ENCODE data around the gene RAD51D. TPM values are rescaled to one million over a fixed set of nuclear protein-coding genes. Genes with fewer than 3 reads are reported as not detected.
"Not testable (repeated sequence)": the region's sequence is repeated elsewhere in the genome, so short reads cannot be mapped to it uniquely, and the experiment has no call there.

The RAD51D gene
- total RNA-seq, 1 experiment from 2014 or later = 17.1 TPM

GRCh38 chr17:35152421-35153140, 32.9 kb upstream of the RAD51D start:
- DNase-seq = no peak
- TF ChIP-seq, protein P1, sequence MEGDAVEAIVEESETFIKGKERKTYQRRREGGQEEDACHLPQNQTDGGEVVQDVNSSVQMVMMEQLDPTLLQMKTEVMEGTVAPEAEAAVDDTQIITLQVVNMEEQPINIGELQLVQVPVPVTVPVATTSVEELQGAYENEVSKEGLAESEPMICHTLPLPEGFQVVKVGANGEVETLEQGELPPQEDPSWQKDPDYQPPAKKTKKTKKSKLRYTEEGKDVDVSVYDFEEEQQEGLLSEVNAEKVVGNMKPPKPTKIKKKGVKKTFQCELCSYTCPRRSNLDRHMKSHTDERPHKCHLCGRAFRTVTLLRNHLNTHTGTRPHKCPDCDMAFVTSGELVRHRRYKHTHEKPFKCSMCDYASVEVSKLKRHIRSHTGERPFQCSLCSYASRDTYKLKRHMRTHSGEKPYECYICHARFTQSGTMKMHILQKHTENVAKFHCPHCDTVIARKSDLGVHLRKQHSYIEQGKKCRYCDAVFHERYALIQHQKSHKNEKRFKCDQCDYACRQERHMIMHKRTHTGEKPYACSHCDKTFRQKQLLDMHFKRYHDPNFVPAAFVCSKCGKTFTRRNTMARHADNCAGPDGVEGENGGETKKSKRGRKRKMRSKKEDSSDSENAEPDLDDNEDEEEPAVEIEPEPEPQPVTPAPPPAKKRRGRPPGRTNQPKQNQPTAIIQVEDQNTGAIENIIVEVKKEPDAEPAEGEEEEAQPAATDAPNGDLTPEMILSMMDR (IDR thresholded peaks at IDR 0.05; ENCODE audit: unreplicated experiment) = no peak
- Mint-ChIP-seq H3K36me3 (ENCODE audit: insufficient read depth, unreplicated experiment) (no peaks in the 10 kb centered on the region), H3K9me3 (ENCODE audit: low read depth, unreplicated experiment) (no peaks in the 10 kb centered on the region), H3K4me3 (ENCODE audit: low read depth, unreplicated experiment) (no peak overlapping the region), H3K27me3 (ENCODE audit: unreplicated experiment) (peaks cover 56% of the 10 kb centered on the region), H3K27ac (ENCODE audit: unreplicated experiment) (no peak overlapping the region), H3K4me1 (ENCODE audit: low read depth, unreplicated experiment) (no peaks in the 10 kb centered on the region)
- intact Hi-C loops (cut with micrococcal nuclease; ENCODE audit: unreplicated experiment) = no loop called here
- CTCF ChIA-PET = interaction anchor here (0.6 to 1.2 kb wide), 2 partner anchors 8 kb away, joined by 3 to 5 read pairs; no protein-coding TSS in a partner anchor
- BruUV-seq (replicated peaks) = no TSS peak

DNA sequence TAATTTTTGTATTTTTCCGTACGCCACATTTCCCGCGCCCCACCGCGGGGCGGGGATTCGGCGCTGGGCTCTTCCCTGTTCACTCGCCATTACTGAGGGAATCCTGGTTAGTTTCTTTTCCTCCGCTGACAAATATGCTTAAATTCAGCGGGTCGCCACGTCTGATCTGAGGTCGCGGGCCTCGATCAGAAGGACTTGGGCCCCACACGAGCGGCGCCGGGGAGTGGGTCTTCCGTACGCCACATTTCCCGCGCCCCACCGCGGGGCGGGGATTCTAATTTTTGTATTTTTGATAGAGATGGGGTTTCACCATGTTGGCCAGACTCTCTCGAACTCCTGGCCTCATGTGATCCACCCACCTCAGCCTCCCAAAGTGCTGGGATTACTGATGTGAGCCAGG, 31.4 kb upstream of the RAD51D start:
- H3K4me3 Mint-ChIP-seq (ENCODE audit: low read depth, unreplicated experiment); BruUV-seq (replicated peaks); DNase-seq; H3K4me1 Mint-ChIP-seq (ENCODE audit: low read depth, unreplicated experiment); intact Hi-C loops (cut with micrococcal nuclease; ENCODE audit: unreplicated experiment); H3K27ac Mint-ChIP-seq (ENCODE audit: unreplicated experiment); H3K9me3 Mint-ChIP-seq (ENCODE audit: low read depth, unreplicated experiment); CTCF ChIA-PET; H3K36me3 Mint-ChIP-seq (ENCODE audit: insufficient read depth, unreplicated experiment): not testable (repeated sequence)
- H3K27me3 Mint-ChIP-seq (ENCODE audit: unreplicated experiment) = peaks cover 63% of the 10 kb centered on the region

DNA sequence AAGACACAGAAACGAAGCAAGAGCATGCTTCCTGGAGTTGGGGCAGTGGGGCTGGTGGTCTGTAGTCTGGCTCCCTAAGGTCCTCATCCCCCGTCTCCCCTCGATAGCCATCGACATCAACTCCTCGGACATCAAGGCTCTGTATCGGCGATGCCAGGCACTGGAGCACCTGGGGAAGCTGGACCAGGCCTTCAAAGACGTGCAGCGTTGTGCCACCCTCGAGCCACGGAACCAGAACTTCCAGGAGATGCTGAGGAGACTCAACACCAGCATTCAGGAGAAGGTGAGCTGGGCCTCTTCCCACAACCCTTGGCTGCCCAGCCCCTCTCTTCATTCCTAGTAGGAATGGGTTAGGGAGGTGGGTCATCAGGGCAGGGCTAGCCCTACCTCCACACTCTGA, 30.3 kb upstream of the RAD51D start:
- CTCF ChIA-PET = no interaction called here
- DNase-seq = no peak
- no peaks in the 10 kb centered on the region for H3K4me1 Mint-ChIP-seq (ENCODE audit: low read depth, unreplicated experiment)
- H3K27me3 Mint-ChIP-seq (ENCODE audit: unreplicated experiment) = peaks cover 54% of the 10 kb centered on the region
- H3K36me3 Mint-ChIP-seq (ENCODE audit: insufficient read depth, unreplicated experiment) = no peaks in the 10 kb centered on the region
- TF ChIP-seq, protein P1 (IDR thresholded peaks at IDR 0.05; ENCODE audit: unreplicated experiment) = no peak
- no peak overlapping the region for H3K4me3 Mint-ChIP-seq (ENCODE audit: low read depth, unreplicated experiment)
- no peak overlapping the region for H3K27ac Mint-ChIP-seq (ENCODE audit: unreplicated experiment)
- H3K9me3 Mint-ChIP-seq (ENCODE audit: low read depth, unreplicated experiment) = no peaks in the 10 kb centered on the region
- intact Hi-C loops (cut with micrococcal nuclease; ENCODE audit: unreplicated experiment) = no loop called here
- no TSS peak for BruUV-seq (replicated peaks)

- H3K27me3 Mint-ChIP-seq (ENCODE audit: unreplicated experiment) = peaks cover 61% of the 10 kb centered on the region
- no peak overlapping the region for H3K27ac Mint-ChIP-seq (ENCODE audit: unreplicated experiment)
- no peaks in the 10 kb centered on the region for H3K9me3 Mint-ChIP-seq (ENCODE audit: low read depth, unreplicated experiment)
- BruUV-seq (replicated peaks) = no TSS peak
- H3K4me1 Mint-ChIP-seq (ENCODE audit: low read depth, unreplicated experiment) = no peaks in the 10 kb centered on the region
- intact Hi-C loops (cut with micrococcal nuclease; ENCODE audit: unreplicated experiment) = no loop called here
- no peak for DNase-seq
- CTCF ChIA-PET = no interaction called here
- no peak overlapping the region for H3K4me3 Mint-ChIP-seq (ENCODE audit: low read depth, unreplicated experiment)
- peaks cover 5% of the 10 kb centered on the region for H3K36me3 Mint-ChIP-seq (ENCODE audit: insufficient read depth, unreplicated experiment)
- TF ChIP-seq, protein P1 (IDR thresholded peaks at IDR 0.05; ENCODE audit: unreplicated experiment) = no peak
These were observed 28.5 kb upstream of the RAD51D start for GRCh38 chr17:35148144-35148543.

DNA sequence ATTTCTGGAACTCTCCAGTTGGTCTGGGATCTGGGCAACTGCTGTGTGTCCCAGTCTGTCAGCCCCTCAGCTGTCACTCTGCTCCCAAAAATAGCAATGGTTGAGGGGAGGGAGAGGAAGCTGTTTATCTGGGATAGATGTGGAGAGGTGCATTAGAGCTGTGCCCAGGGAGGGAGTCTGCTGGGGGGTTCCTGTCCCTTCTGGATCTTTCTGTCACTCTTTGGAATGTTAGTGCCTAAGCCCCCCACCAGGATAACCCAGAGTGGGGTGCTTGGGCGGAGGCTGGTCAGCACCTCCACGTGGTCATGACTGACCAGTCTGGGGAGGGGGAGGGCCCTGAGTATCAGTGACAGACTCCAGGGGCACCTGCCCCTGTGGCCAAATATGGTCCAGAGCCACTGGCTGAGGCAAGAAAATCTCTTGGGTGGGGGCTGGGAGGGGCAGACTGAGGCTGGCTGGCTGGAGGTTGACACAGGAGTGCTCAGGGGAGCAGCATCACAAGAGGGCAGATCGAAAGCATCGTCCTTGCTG, 27.8 kb upstream of the RAD51D start, which contains the start of gene UNC45B:
TSS of gene UNC45B (plus strand) at position 443 of the 531 bp plus-strand sequence. CDS start 447 bp downstream, outside the sequence.
- CTCF ChIA-PET = no interaction called here
- Mint-ChIP-seq H3K36me3 (ENCODE audit: insufficient read depth, unreplicated experiment) (peaks cover 7% of the 10 kb centered on the region), H3K27me3 (ENCODE audit: unreplicated experiment) (peaks cover 57% of the 10 kb centered on the region), H3K9me3 (ENCODE audit: low read depth, unreplicated experiment) (no peaks in the 10 kb centered on the region), H3K27ac (ENCODE audit: unreplicated experiment) (no peak within 1 kb of the TSS), H3K4me3 (ENCODE audit: low read depth, unreplicated experiment) (no peak within 1 kb of the TSS), H3K4me1 (ENCODE audit: low read depth, unreplicated experiment) (no peaks in the 10 kb centered on the region)
- TF ChIP-seq, protein P1 (IDR thresholded peaks at IDR 0.05; ENCODE audit: unreplicated experiment) = no peak
- BruUV-seq (replicated peaks) = no TSS peak
- no peak for DNase-seq
- intact Hi-C loops (cut with micrococcal nuclease; ENCODE audit: unreplicated experiment) = no loop called here

Data from Calu3 (cell line).